HepG2 (cell line): Measurements from ENCODE around the gene CDT1. TPM values are rescaled to one million over a fixed set of nuclear protein-coding genes. Genes with fewer than 3 reads are reported as not detected.

ENCODE experiments used
- ARID3A ChIP-seq: IDR thresholded peaks from 2 replicates; pipeline ENCODE4 v1.6.1; 2012; ENCODE audit warnings: low read depth, low read length, improper control_type of control experiment
- ATRX ChIP-seq: sonication (generic); formaldehyde crosslinking; IDR thresholded peaks from 2 replicates; pipeline ENCODE4 v1.4.0; 2020; ENCODE audit warnings: missing genetic modification reagents, borderline replicate concordance
- CSRNP1 ChIP-seq: sonication (generic); formaldehyde crosslinking; IDR thresholded peaks from 2 replicates; pipeline ENCODE4 v1.8.1; 2023; ENCODE audit warnings: mild to moderate bottlenecking, missing genetic modification reagents
- DR1 ChIP-seq: sonication (generic); formaldehyde crosslinking; IDR thresholded peaks from 2 replicates; pipeline ENCODE4 v1.8.0; 2021; ENCODE audit warnings: mild to moderate bottlenecking, missing genetic modification reagents, inconsistent platforms
- FLYWCH1 ChIP-seq: sonication (generic); formaldehyde crosslinking; IDR thresholded peaks from 2 replicates; pipeline ENCODE4 v1.8.1; 2023; ENCODE audit warnings: mild to moderate bottlenecking, missing genetic modification reagents
- FOXP1 ChIP-seq, 2 experiments: fragments of 450-650 bp in 1 of 2; IDR thresholded peaks; 2 replicates each; pipeline ENCODE4 v1.6.1; 2017 to 2018; ENCODE audit warnings: antibody characterized with exemption in 1 of 2
- HOMEZ ChIP-seq: IDR thresholded peaks from 2 replicates; pipeline ENCODE4 v1.6.1; 2016; ENCODE audit warnings: low read depth
- IRF1 ChIP-seq: sonication (generic); formaldehyde crosslinking; IDR thresholded peaks from 2 replicates; pipeline ENCODE4 v1.4.0; 2020; ENCODE audit warnings: low read depth, mild to moderate bottlenecking, missing genetic modification reagents
- MAFK ChIP-seq, 2 experiments: IDR thresholded peaks in 1 of 2; conservative IDR thresholded peaks in 1 of 2; 2 replicates each; pipeline ENCODE4 v1.6.1; 2011; ENCODE audit warnings: improper control_type of control experiment in 2 of 2, low read length in 2 of 2
- MIER2 ChIP-seq: IDR thresholded peaks from 2 replicates; pipeline ENCODE4 v1.6.1; 2016; ENCODE audit warnings: missing biosample characterization, missing genetic modification reagents
- MTF1 ChIP-seq: sonication (generic); formaldehyde crosslinking; IDR thresholded peaks from 2 replicates; pipeline ENCODE4 v1.5.0; 2020; ENCODE audit warnings: missing genetic modification reagents
- NCOR1 ChIP-seq: fragments of 200-600 bp; sonication (generic); IDR thresholded peaks from 2 replicates; pipeline ENCODE4 v1.7.0; 2017; ENCODE audit warnings: antibody characterized with exemption, low read length, borderline replicate concordance
- RNF2 ChIP-seq: fragments of 450-650 bp; conservative IDR thresholded peaks from 2 replicates; pipeline ENCODE4 v1.6.1; 2016; ENCODE audit warnings: low read depth
- SCMH1 ChIP-seq: sonication (generic); formaldehyde crosslinking; IDR thresholded peaks from 2 replicates; pipeline ENCODE4 v1.9.0; 2021; ENCODE audit warnings: missing genetic modification reagents, mild to moderate bottlenecking, borderline replicate concordance
- SMARCC2 ChIP-seq: fragments of 450-650 bp; IDR thresholded peaks from 2 replicates; pipeline ENCODE4 v1.6.1; 2017; ENCODE audit warnings: antibody characterized with exemption, mild to moderate bottlenecking
- SRY ChIP-seq: sonication (generic); formaldehyde crosslinking; IDR thresholded peaks from 2 replicates; pipeline ENCODE4 v1.8.0; 2022; ENCODE audit warnings: mild to moderate bottlenecking, missing genetic modification reagents
- ZBTB42 ChIP-seq: sonication (generic); formaldehyde crosslinking; IDR thresholded peaks from 2 replicates; pipeline ENCODE4 v1.5.0; 2020; ENCODE audit warnings: mild to moderate bottlenecking, missing genetic modification reagents
- ZNF343 ChIP-seq: sonication (generic); formaldehyde crosslinking; IDR thresholded peaks from 2 replicates; pipeline ENCODE4 v1.4.0; 2020; ENCODE audit warnings: mild to moderate bottlenecking, missing genetic modification reagents
- ZNF570 ChIP-seq: sonication (generic); formaldehyde crosslinking; IDR thresholded peaks from 2 replicates; pipeline ENCODE4 v1.4.0; 2020; ENCODE audit warnings: mild to moderate bottlenecking, missing genetic modification reagents, borderline replicate concordance
- polyA plus RNA-seq, 8 experiments: library from polyadenylated mRNA; depleted of rRNA in 3 of 8; stranded (reverse) in 7 of 8; unstranded in 1 of 8; fragments of >200 nt; fragmentation: Illumina TruSeq in 4 of 8; extraction: Trizol in 4 of 8; gene quantifications; 2 replicates each; pipeline versions ENCODE4 v1.2.1 to v1.2.3, GENCODE V29; 2011 to 2016; ENCODE audit warnings: low read depth in 4 of 8, missing spikeins in 1 of 8, mixed read lengths in 1 of 8; ENCODE audit not compliant: insufficient read depth in 1 of 8
- total RNA-seq, 5 experiments: library from RNA; depleted of rRNA; stranded (reverse); fragments of >200 nt; fragmentation: Illumina TruSeq; extraction: Trizol; gene quantifications; 2 replicates each; pipeline ENCODE4 v1.2.3, GENCODE V29; 2016; ENCODE audit warnings: low read depth in 1 of 5
- TF ChIP-seq, protein P1 (sequence below): sonication (generic); formaldehyde crosslinking; IDR thresholded peaks from 2 replicates; pipeline ENCODE4 v1.5.1; 2020; ENCODE audit warnings: missing genetic modification reagents, mild to moderate bottlenecking, borderline replicate concordance
- TF ChIP-seq, protein P2 (sequence below): sonication (generic); formaldehyde crosslinking; IDR thresholded peaks from 2 replicates; pipeline ENCODE4 v1.4.0; 2020; ENCODE audit warnings: missing genetic modification reagents, borderline replicate concordance

The CDT1 gene
- total and polyA plus RNA-seq, 2 of the 13 experiments (the other 11 are each of a cell fraction or from before 2014, with no cell fraction given): 23.1 to 23.8 TPM

DNA sequence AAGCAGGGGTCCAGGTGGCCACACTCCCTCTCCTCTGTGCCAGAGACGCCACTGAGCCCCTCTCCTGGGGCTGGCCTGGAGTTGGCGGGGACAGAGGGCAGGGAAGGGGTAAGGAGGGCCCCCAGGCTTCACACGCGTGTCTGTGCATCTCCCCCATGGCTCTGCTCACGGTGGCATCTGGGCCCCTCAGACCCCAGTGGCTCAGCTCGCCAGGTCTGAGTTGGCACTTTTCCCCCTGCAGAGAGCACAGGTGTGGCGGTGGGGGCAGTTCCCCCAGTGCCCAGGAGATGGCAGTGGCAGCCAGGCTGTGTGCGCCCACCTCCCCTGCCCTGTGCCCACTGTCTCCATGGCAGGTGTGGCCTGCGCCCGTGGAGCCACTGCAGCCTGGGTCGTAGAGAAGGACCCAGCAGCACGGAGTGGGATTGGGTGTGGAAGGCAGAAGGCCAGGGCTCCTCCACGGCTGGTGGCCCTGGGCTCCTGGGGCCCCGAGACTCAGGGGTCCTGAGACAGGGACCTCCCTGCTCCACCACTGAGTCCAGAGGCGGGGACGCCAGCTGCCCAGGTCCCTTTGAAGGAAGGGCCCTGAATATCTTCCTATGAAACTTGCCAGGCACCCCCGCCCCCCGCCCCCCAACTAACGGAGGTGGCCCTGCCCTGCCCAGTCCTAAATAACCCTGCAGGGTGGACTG, 12.5 kb downstream of the CDT1 start (continued):
- TF ChIP-seq HOMEZ (CRISPR knock-in tag) (no peak), MTF1 (no peak), SRY (CRISPR knock-in tag) (no peak), ARID3A (no peak), CSRNP1 (CRISPR knock-in tag) (no peak), MAFK (conservative IDR thresholded peaks at IDR 0.05 in 1 of 2, IDR thresholded peaks at IDR 0.05 in 1 of 2; ENCODE audit: low read length in 2 of 2) (peak in 1 of 2 experiments; percentile 75; a peak in 2 of 4 replicates), IRF1 (no peak), FLYWCH1 (no peak), ATRX (CRISPR knock-in tag) (no peak), FOXP1 (IDR thresholded peaks at IDR 0.05) (no peak), FOXP1 (CRISPR knock-in tag; IDR thresholded peaks at IDR 0.05) (no peak), ZNF343 (no peak), NCOR1 (no peak), DR1 (CRISPR knock-in tag) (0 out of 2 replicates have a peak, but pooled peaks have one; percentile 54), SCMH1 (CRISPR knock-in tag) (no peak), ZBTB42 (CRISPR knock-in tag) (no peak), MIER2 (CRISPR knock-in tag) (no peak), SMARCC2 (no peak), ZNF570 (CRISPR knock-in tag) (no peak), RNF2 (no peak)
- TF ChIP-seq, protein P1, sequence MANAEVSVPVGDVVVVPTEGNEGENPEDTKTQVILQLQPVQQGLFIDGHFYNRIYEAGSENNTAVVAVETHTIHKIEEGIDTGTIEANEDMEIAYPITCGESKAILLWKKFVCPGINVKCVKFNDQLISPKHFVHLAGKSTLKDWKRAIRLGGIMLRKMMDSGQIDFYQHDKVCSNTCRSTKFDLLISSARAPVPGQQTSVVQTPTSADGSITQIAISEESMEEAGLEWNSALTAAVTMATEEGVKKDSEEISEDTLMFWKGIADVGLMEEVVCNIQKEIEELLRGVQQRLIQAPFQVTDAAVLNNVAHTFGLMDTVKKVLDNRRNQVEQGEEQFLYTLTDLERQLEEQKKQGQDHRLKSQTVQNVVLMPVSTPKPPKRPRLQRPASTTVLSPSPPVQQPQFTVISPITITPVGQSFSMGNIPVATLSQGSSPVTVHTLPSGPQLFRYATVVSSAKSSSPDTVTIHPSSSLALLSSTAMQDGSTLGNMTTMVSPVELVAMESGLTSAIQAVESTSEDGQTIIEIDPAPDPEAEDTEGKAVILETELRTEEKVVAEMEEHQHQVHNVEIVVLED (CRISPR knock-in tag): no peak
- TF ChIP-seq, protein P2, sequence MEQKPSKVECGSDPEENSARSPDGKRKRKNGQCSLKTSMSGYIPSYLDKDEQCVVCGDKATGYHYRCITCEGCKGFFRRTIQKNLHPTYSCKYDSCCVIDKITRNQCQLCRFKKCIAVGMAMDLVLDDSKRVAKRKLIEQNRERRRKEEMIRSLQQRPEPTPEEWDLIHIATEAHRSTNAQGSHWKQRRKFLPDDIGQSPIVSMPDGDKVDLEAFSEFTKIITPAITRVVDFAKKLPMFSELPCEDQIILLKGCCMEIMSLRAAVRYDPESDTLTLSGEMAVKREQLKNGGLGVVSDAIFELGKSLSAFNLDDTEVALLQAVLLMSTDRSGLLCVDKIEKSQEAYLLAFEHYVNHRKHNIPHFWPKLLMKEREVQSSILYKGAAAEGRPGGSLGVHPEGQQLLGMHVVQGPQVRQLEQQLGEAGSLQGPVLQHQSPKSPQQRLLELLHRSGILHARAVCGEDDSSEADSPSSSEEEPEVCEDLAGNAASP (CRISPR knock-in tag): no peak
